SK-N-DZ (cell line): ENCODE measurements around the gene PARD3.

Experiments
- DNase-seq: peaks from one replicate; pipeline ENCODE4 v3.0.0-alpha.2; 2015; ENCODE audit warnings: low spot score

PARD3 gene

GRCh38 chr10:34139559-34139958 lies 675.5 kb downstream of the PARD3 start:
- peak; percentile 12 for DNase-seq

GRCh38 chr10:34137955-34138354 lies 677.1 kb downstream of the PARD3 start:
- DNase-seq: no peak

GRCh38 chr10:34137201-34137600 lies 677.9 kb downstream of the PARD3 start:
- no peak for DNase-seq

GRCh38 chr10:34135515-34135914 lies 679.6 kb downstream of the PARD3 start:
- no peak for DNase-seq

- no peak for DNase-seq
These were observed 680.5 kb downstream of the PARD3 start for GRCh38 chr10:34134602-34135001.

- no peak for DNase-seq
These were observed 681.7 kb downstream of the PARD3 start for GRCh38 chr10:34133406-34133805.

- DNase-seq: peak; percentile 65
These were observed 683.9 kb downstream of the PARD3 start for GRCh38 chr10:34131152-34131551.

- DNase-seq: no peak
These were observed 687.4 kb downstream of the PARD3 start for GRCh38 chr10:34127676-34128075.

- DNase-seq: no peak
These were observed 688.5 kb downstream of the PARD3 start for GRCh38 chr10:34126371-34127151.

GRCh38 chr10:34125702-34126101 lies 689.4 kb downstream of the PARD3 start:
- DNase-seq: no peak

- no peak for DNase-seq
These were observed 690.5 kb downstream of the PARD3 start for GRCh38 chr10:34124522-34125035.

- no peak for DNase-seq
These were observed 693.1 kb downstream of the PARD3 start for GRCh38 chr10:34121781-34122622.

- DNase-seq: no peak
These were observed 693.9 kb downstream of the PARD3 start for GRCh38 chr10:34121125-34121753.

GRCh38 chr10:34119456-34119855 lies 695.6 kb downstream of the PARD3 start:
- DNase-seq: no peak

- DNase-seq: no peak
These were observed 698.3 kb downstream of the PARD3 start for GRCh38 chr10:34116681-34117271.

- no peak for DNase-seq
These were observed 698.9 kb downstream of the PARD3 start for GRCh38 chr10:34116220-34116641.

- DNase-seq: no peak
These were observed 700.2 kb downstream of the PARD3 start for GRCh38 chr10:34114914-34115313.

- no peak for DNase-seq
These were observed 701.4 kb downstream of the PARD3 start for GRCh38 chr10:34113504-34114225.

- no peak for DNase-seq
These were observed 702.8 kb downstream of the PARD3 start for GRCh38 chr10:34112171-34112782.

GRCh38 chr10:34111179-34111578 lies 703.9 kb downstream of the PARD3 start:
- no peak for DNase-seq
